Measurements from ENCODE around the gene ARHGAP20. TPM values are rescaled to one million over a fixed set of nuclear protein-coding genes. Genes with fewer than 3 reads are reported as not detected.

Gene ARHGAP20
- total and polyA plus RNA-seq, 2 of the 8 experiments (the other 6 are each of a cell fraction or from before 2014, with no cell fraction given): 0.05 to 0.28 TPM

DNA sequence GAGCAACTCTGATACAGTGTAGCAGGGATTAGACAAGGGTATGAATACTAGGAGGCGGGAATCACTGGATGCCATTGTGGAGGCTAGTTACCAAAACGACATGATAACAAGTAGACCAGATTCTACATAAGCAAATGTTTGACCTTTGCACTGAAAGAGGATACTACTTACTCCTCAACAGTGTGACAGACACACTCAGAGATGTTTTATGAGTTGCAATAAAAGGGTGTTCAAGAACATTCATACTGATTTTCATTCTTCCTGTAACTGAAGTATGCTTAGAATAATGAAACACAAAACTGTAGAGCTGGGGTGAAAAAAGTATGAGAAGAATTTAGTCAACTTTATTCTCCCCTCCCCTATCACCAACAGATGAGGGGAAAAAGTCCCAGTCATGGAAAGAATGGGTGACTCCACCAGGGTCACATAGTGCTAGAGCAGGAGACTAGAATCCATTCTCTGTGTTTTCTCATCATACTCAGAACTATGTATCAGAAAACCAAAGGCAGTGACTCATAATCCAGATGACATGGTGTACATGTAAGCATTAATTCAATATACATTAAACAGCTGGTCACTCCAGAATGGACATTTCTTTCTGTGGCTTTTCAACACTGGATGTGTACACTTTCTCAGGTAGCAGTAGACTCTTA, 32.8 kb downstream of the ARHGAP20 start:
- Histone ChIP-seq H2AK5ac (ENCODE audit: low read depth, low read length) (no peak overlapping the region), H3K27me3 (replicated peaks in 1 of 4; ENCODE audit: control insufficient read depth in 3 of 4, extremely low read depth in 1 of 4, insufficient read depth in 3 of 4, low read length in 3 of 4) (no peaks in the 10 kb centered on the region), H4K91ac (replicated peaks; ENCODE audit: insufficient read length, low read length) (no peak overlapping the region), H3K56ac (replicated peaks; ENCODE audit: insufficient read length, low read depth, low read length) (no peak overlapping the region), H3K79me2 (ENCODE audit: control insufficient read depth in 1 of 2, insufficient read depth in 2 of 2, low read length in 2 of 2) (no peaks in the 10 kb centered on the region), H2BK20ac (ENCODE audit: low read length) (no peak overlapping the region), H4K20me1 (replicated peaks in 1 of 2; ENCODE audit: control insufficient read depth in 1 of 2, insufficient read depth in 2 of 2, low read length in 2 of 2) (no peaks in the 10 kb centered on the region), H3K9me3 (ENCODE audit: insufficient read depth in 2 of 2, low read depth in 1 of 2, low read length in 1 of 2) (no peaks in the 10 kb centered on the region), H3K18ac (ENCODE audit: extremely low read depth, low read length) (no peak overlapping the region), H3K79me1 (ENCODE audit: low read depth, low read length) (no peaks in the 10 kb centered on the region), H3K36me3 (ENCODE audit: control insufficient read depth in 2 of 4, insufficient read depth in 4 of 4, low read length in 3 of 4) (no peaks in the 10 kb centered on the region), H4K8ac (ENCODE audit: extremely low read depth, insufficient read depth, low read length) (no peak overlapping the region), H2BK5ac (ENCODE audit: low read depth, low read length) (no peak overlapping the region), H2BK12ac (ENCODE audit: low read depth, low read length) (no peak overlapping the region), H3K23me2 (ENCODE audit: low read depth, low read length) (no peaks in the 10 kb centered on the region), H3K4me3 (ENCODE audit: extremely low read depth in 1 of 4, insufficient read depth in 2 of 4, low read depth in 3 of 4, low read length in 4 of 4) (no peak overlapping the region), H3K23ac (ENCODE audit: insufficient read length) (no peak overlapping the region), H3K4me1 (replicated peaks in 1 of 4; ENCODE audit: control insufficient read depth in 3 of 4, insufficient read depth in 4 of 4, low read length in 3 of 4) (no peaks in the 10 kb centered on the region), H3K4ac (replicated peaks; ENCODE audit: insufficient read length, low read depth, low read length) (no peak overlapping the region), H2BK15ac (ENCODE audit: low read length) (no peak overlapping the region), H4K5ac (ENCODE audit: insufficient read length, low read depth, low read length) (no peak overlapping the region), H3K27ac (ENCODE audit: low read depth, low read length) (no peak overlapping the region), H3K4me2 (ENCODE audit: insufficient read depth in 1 of 2, low read depth in 2 of 2, low read length in 2 of 2) (no peak overlapping the region), H2AFZ (ENCODE audit: low read length) (no peak overlapping the region), H3K14ac (ENCODE audit: insufficient read length) (no peak overlapping the region), H3K9ac (replicated peaks in 1 of 4; ENCODE audit: extremely low read depth in 1 of 4, low read depth in 3 of 4, low read length in 3 of 4) (no peak overlapping the region), H2BK120ac (replicated peaks; ENCODE audit: low read depth, low read length) (no peak overlapping the region)
- no peak for TF ChIP-seq HDAC6 (IDR thresholded peaks at IDR 0.05; ENCODE audit: low read depth, low read length)
- no peak for TF ChIP-seq KDM5A (IDR thresholded peaks at IDR 0.05; ENCODE audit: low read length)
- TF ChIP-seq BACH1 (IDR thresholded peaks at IDR 0.05; ENCODE audit: low read length): no peak
- no peak for TF ChIP-seq EGR1 (IDR thresholded peaks at IDR 0.05; ENCODE audit: borderline replicate concordance, low read depth, low read length)
- TF ChIP-seq RFX5 (IDR thresholded peaks at IDR 0.05; ENCODE audit: borderline replicate concordance, low read depth, low read length): no peak
- no peak for TF ChIP-seq TBP (IDR thresholded peaks at IDR 0.05; ENCODE audit: low read depth, low read length)
- TF ChIP-seq, protein P1, sequence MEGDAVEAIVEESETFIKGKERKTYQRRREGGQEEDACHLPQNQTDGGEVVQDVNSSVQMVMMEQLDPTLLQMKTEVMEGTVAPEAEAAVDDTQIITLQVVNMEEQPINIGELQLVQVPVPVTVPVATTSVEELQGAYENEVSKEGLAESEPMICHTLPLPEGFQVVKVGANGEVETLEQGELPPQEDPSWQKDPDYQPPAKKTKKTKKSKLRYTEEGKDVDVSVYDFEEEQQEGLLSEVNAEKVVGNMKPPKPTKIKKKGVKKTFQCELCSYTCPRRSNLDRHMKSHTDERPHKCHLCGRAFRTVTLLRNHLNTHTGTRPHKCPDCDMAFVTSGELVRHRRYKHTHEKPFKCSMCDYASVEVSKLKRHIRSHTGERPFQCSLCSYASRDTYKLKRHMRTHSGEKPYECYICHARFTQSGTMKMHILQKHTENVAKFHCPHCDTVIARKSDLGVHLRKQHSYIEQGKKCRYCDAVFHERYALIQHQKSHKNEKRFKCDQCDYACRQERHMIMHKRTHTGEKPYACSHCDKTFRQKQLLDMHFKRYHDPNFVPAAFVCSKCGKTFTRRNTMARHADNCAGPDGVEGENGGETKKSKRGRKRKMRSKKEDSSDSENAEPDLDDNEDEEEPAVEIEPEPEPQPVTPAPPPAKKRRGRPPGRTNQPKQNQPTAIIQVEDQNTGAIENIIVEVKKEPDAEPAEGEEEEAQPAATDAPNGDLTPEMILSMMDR (IDR thresholded peaks at IDR 0.05; ENCODE audit: control extremely low read depth in 1 of 3, insufficient read depth in 1 of 3, low read depth in 1 of 3, low read length in 3 of 3): no peak
- no peak for TF ChIP-seq BCL11A (IDR thresholded peaks at IDR 0.05; ENCODE audit: low read depth in 2 of 2, low read length in 2 of 2)
- no peak for TF ChIP-seq CEBPB (IDR thresholded peaks at IDR 0.05; ENCODE audit: low read depth, low read length)
- no peak for TF ChIP-seq KDM4A (IDR thresholded peaks at IDR 0.05; ENCODE audit: low read depth, low read length, severe bottlenecking)
- no peak for TF ChIP-seq SP4 (IDR thresholded peaks at IDR 0.05; ENCODE audit: low read length)
- no peak for TF ChIP-seq SIX5 (IDR thresholded peaks at IDR 0.05; ENCODE audit: low read depth, low read length)
- DNase-seq (ENCODE audit: low read depth in 1 of 2, low spot score in 2 of 2): no peak
- ChIA-PET CTCF (ENCODE audit: partially characterized antibody) (no interaction called here), POLR2A (ENCODE audit: partially characterized antibody) (no interaction called here)
- 89% methylated on average over 2 of the region's 2 CpGs; no CpG with 5 or more reads in 1 of the 2 experiments for WGBS, 2 experiments (ENCODE audit: extremely low coverage in 1 of 2, insufficient coverage in 1 of 2, insufficient read length in 1 of 2, insufficient replicate concordance in 2 of 2, low coverage in 1 of 2, low lambda C conversion rate in 2 of 2, missing lambda C conversion rate in 1 of 2)
- FAIRE-seq: no peak

Measured in H1 (cell line).